H9 (cell line): Measurements from ENCODE around the gene TLN1. TPM values are rescaled to one million over a fixed set of nuclear protein-coding genes. Genes with fewer than 3 reads are reported as not detected.

Experiments used
- DNase-seq: peaks from one replicate; pipeline ENCODE4 v3.0.0-alpha.2; 2017
- H2AFZ ChIP-seq: one replicate; pipeline ENCODE4 v1.6.1; 2013; ENCODE audit warnings: mild to moderate bottlenecking, low read length, control low read depth, moderate library complexity
- H2AK5ac ChIP-seq: 2 replicates; pipeline ENCODE4 v1.6.1; 2013; ENCODE audit warnings: low read length, control low read depth, mixed read lengths; ENCODE audit not compliant: insufficient read length
- H2BK120ac ChIP-seq: one replicate; pipeline ENCODE4 v1.6.1; 2013; ENCODE audit warnings: low read depth, mild to moderate bottlenecking, low read length, control low read depth, inconsistent platforms; ENCODE audit not compliant: poor library complexity, severe bottlenecking
- H2BK12ac ChIP-seq: 2 replicates; pipeline ENCODE4 v1.6.1; 2013; ENCODE audit warnings: low read length, control low read depth, mixed read lengths, low read depth; ENCODE audit not compliant: insufficient read length
- H2BK15ac ChIP-seq: 2 replicates; pipeline ENCODE4 v1.6.1; 2013; ENCODE audit warnings: low read depth, low read length, control low read depth
- H2BK20ac ChIP-seq: one replicate; pipeline ENCODE4 v1.6.1; 2013; ENCODE audit warnings: low read depth, mild to moderate bottlenecking, low read length, control low read depth, inconsistent platforms; ENCODE audit not compliant: poor library complexity, severe bottlenecking
- H2BK5ac ChIP-seq: 2 replicates; pipeline ENCODE4 v1.6.1; 2013; ENCODE audit warnings: low read length, control low read depth, mixed read lengths; ENCODE audit not compliant: insufficient read length
- H3K14ac ChIP-seq: 2 replicates; pipeline ENCODE4 v1.6.1; 2013; ENCODE audit warnings: low read length, control low read depth; ENCODE audit not compliant: insufficient read depth
- H3K18ac ChIP-seq: 2 replicates; pipeline ENCODE4 v1.6.1; 2013; ENCODE audit warnings: low read depth, mild to moderate bottlenecking, mixed read lengths, low read length, control low read depth; ENCODE audit not compliant: insufficient read length
- H3K23ac ChIP-seq: 2 replicates; pipeline ENCODE4 v1.6.1; 2013; ENCODE audit warnings: low read length, control low read depth, mixed read lengths, low read depth; ENCODE audit not compliant: insufficient read length
- H3K23me2 ChIP-seq: 2 replicates; pipeline ENCODE4 v1.6.1; 2013; ENCODE audit warnings: low read depth, mild to moderate bottlenecking, mixed read lengths, low read length, control low read depth; ENCODE audit not compliant: insufficient read length, poor library complexity, severe bottlenecking
- H3K27ac ChIP-seq: 2 replicates; pipeline ENCODE4 v1.5.1; 2013; ENCODE audit warnings: low read length, control low read depth, mixed read lengths, low read depth; ENCODE audit not compliant: insufficient read length
- H3K27me3 ChIP-seq: 2 replicates; pipeline ENCODE4 v1.6.1; 2013; ENCODE audit warnings: low read length, control low read depth, inconsistent platforms; ENCODE audit not compliant: insufficient read depth
- H3K4ac ChIP-seq: 2 replicates; pipeline ENCODE4 v1.6.1; 2013; ENCODE audit warnings: low read depth, mild to moderate bottlenecking, control low read depth, inconsistent platforms, low read length, moderate library complexity
- H3K4me1 ChIP-seq: 2 replicates; pipeline ENCODE4 v1.6.1; 2013; ENCODE audit warnings: low read length, control low read depth, inconsistent platforms; ENCODE audit not compliant: insufficient read depth
- H3K4me2 ChIP-seq: 2 replicates; pipeline ENCODE4 v1.6.1; 2013; ENCODE audit warnings: low read length, control low read depth, mixed read lengths; ENCODE audit not compliant: insufficient read length, insufficient read depth
- H3K56ac ChIP-seq: 2 replicates; pipeline ENCODE4 v1.6.1; 2013; ENCODE audit warnings: low read depth, mild to moderate bottlenecking, mixed read lengths, low read length, control low read depth; ENCODE audit not compliant: insufficient read length
- H3K79me1 ChIP-seq: 2 replicates; pipeline ENCODE4 v1.6.1; 2013; ENCODE audit warnings: low read depth, mild to moderate bottlenecking, moderate library complexity, low read length, control low read depth, inconsistent platforms; ENCODE audit not compliant: insufficient read depth, poor library complexity, severe bottlenecking
- H3K79me2 ChIP-seq: 2 replicates; pipeline ENCODE4 v1.6.1; 2013; ENCODE audit warnings: low read length, control low read depth, inconsistent platforms; ENCODE audit not compliant: insufficient read depth
- H3K9ac ChIP-seq: 2 replicates; pipeline ENCODE4 v1.6.1; 2013; ENCODE audit warnings: low read length, control low read depth, mixed read lengths; ENCODE audit not compliant: insufficient read length; ENCODE audit errors: extremely low read depth
- H3K9me3 ChIP-seq: one replicate; pipeline ENCODE4 v1.6.1; 2013; ENCODE audit warnings: low read depth, low read length, inconsistent platforms; ENCODE audit not compliant: control insufficient read depth
- H3T11ph ChIP-seq: one replicate; pipeline ENCODE4 v1.6.1; 2013; ENCODE audit warnings: mild to moderate bottlenecking, low read length, control low read depth, inconsistent platforms
- H4K20me1 ChIP-seq: one replicate; pipeline ENCODE4 v1.6.1; 2013; ENCODE audit not compliant: control insufficient read depth, insufficient read length, insufficient read depth
- H4K5ac ChIP-seq: 2 replicates; pipeline ENCODE4 v1.6.1; 2013; ENCODE audit warnings: low read depth, mild to moderate bottlenecking, mixed read lengths, low read length, control low read depth; ENCODE audit not compliant: insufficient read length
- H4K8ac ChIP-seq: replicated peaks from 2 replicates; pipeline ENCODE4 v1.6.1; 2013; ENCODE audit warnings: low read length, control low read depth, mixed read lengths, low read depth; ENCODE audit not compliant: insufficient read length
- H4K91ac ChIP-seq: 2 replicates; pipeline ENCODE4 v1.6.1; 2013; ENCODE audit warnings: low read depth, mild to moderate bottlenecking, moderate library complexity, mixed read lengths, low read length, control low read depth; ENCODE audit not compliant: insufficient read length
- H3K27ac Mint-ChIP-seq, 3 experiments: 2 replicates in 2 of 3; 3 replicates in 1 of 3; pipeline ENCODE4 v1.8.0; 2020 to 2021; ENCODE audit warnings: mixed read lengths in 3 of 3, mild to moderate bottlenecking in 1 of 3, moderate library complexity in 1 of 3
- H3K27me3 Mint-ChIP-seq: 2 replicates; pipeline ENCODE4 v1.8.0; 2021; ENCODE audit warnings: low read depth, mild to moderate bottlenecking, moderate library complexity, mixed read lengths
- H3K36me3 Mint-ChIP-seq, 3 experiments: 2 replicates in 2 of 3; 3 replicates in 1 of 3; pipeline ENCODE4 v1.8.0; 2020 to 2021; ENCODE audit warnings: low read depth in 3 of 3, mixed read lengths in 3 of 3; ENCODE audit not compliant: insufficient read depth in 1 of 3
- H3K4me1 Mint-ChIP-seq, 2 experiments: 2 replicates each; pipeline ENCODE4 v1.8.0; 2020; ENCODE audit warnings: mixed read lengths in 2 of 2
- H3K4me3 Mint-ChIP-seq, 2 experiments: 2 replicates in 1 of 2; 3 replicates in 1 of 2; pipeline ENCODE4 v1.8.0; 2020 to 2021; ENCODE audit warnings: mild to moderate bottlenecking in 2 of 2, mixed read lengths in 2 of 2, moderate library complexity in 1 of 2
- H3K9me3 Mint-ChIP-seq, 2 experiments: 2 replicates in 1 of 2; 3 replicates in 1 of 2; pipeline ENCODE4 v1.8.0; 2020; ENCODE audit warnings: mild to moderate bottlenecking in 2 of 2, mixed read lengths in 2 of 2, moderate library complexity in 1 of 2
- WGBS: extraction: QIAGEN DNeasy Blood & Tissue Kit; methylation state at CpG from one replicate; pipeline ENCODE4 v1.1.7; 2013; ENCODE audit warnings: missing lambda C conversion rate, low lambda C conversion rate, mixed read lengths; ENCODE audit not compliant: insufficient read length; ENCODE audit errors: extremely low coverage; 5-methylcytosine and 5-hydroxymethylcytosine counted together
- total RNA-seq: library from RNA; stranded (reverse); gene quantifications from 2 replicates; pipeline ENCODE4 v1.2.1, GENCODE V29; 2021
- TF ChIP-seq, protein P1 (sequence below): fragments of 200-600 bp; sonication (generic); conservative IDR thresholded peaks from 3 replicates; pipeline ENCODE4 v1.8.0; 2021; ENCODE audit warnings: antibody characterized with exemption, mild to moderate bottlenecking

Gene TLN1
- total RNA-seq, 1 experiment from 2014 or later = 102 TPM

GRCh38 chr9:35705836-35706430 is 26.1 kb downstream of the TLN1 start:
- H2AFZ ChIP-seq = no peak overlapping the region
- no peaks in the 10 kb centered on the region for H3K23me2 ChIP-seq
- no peaks in the 10 kb centered on the region for H3K4me1 ChIP-seq
- H3K14ac ChIP-seq = no peak overlapping the region
- H3K79me1 ChIP-seq = no peaks in the 10 kb centered on the region
- no CpG with 5 or more reads among the region's 7 CpGs for WGBS
- H3K27me3 ChIP-seq = no peaks in the 10 kb centered on the region
- no peaks in the 10 kb centered on the region for H3K9me3 Mint-ChIP-seq
- no peak overlapping the region for H3T11ph ChIP-seq
- no peak overlapping the region for H2BK5ac ChIP-seq
- H3K9ac ChIP-seq = no peak overlapping the region
- H3K27me3 Mint-ChIP-seq = no peaks in the 10 kb centered on the region
- H3K79me2 ChIP-seq = no peaks in the 10 kb centered on the region
- no peak overlapping the region for H2BK120ac ChIP-seq
- no peak overlapping the region for H3K23ac ChIP-seq
- no peak overlapping the region for H3K56ac ChIP-seq
- H3K9me3 ChIP-seq = no peaks in the 10 kb centered on the region
- H3K36me3 Mint-ChIP-seq = peaks cover 8 to 61% (median 52%) of the 10 kb centered on the region in 3 experiments
- no peak for DNase-seq
- H3K4me2 ChIP-seq = no peak overlapping the region
- H4K20me1 ChIP-seq = no peaks in the 10 kb centered on the region
- H3K27ac ChIP-seq = no peak overlapping the region
- H2BK15ac ChIP-seq = no peak overlapping the region
- H3K27ac Mint-ChIP-seq = peak overlapping the region in 1 of 3 experiments; percentile 74; a peak in 1 of 7 replicates
- no peak overlapping the region for H2AK5ac ChIP-seq
- no peak overlapping the region for H4K5ac ChIP-seq
- no peak overlapping the region for H3K4ac ChIP-seq
- H4K8ac ChIP-seq = no peak overlapping the region
- no peaks in the 10 kb centered on the region for H3K4me1 Mint-ChIP-seq
- no peak overlapping the region for H4K91ac ChIP-seq
- H3K4me3 Mint-ChIP-seq = no peak overlapping the region
- no peak overlapping the region for H3K18ac ChIP-seq
- H2BK12ac ChIP-seq = no peak overlapping the region
- no peak overlapping the region for H2BK20ac ChIP-seq
- TF ChIP-seq, protein P1, sequence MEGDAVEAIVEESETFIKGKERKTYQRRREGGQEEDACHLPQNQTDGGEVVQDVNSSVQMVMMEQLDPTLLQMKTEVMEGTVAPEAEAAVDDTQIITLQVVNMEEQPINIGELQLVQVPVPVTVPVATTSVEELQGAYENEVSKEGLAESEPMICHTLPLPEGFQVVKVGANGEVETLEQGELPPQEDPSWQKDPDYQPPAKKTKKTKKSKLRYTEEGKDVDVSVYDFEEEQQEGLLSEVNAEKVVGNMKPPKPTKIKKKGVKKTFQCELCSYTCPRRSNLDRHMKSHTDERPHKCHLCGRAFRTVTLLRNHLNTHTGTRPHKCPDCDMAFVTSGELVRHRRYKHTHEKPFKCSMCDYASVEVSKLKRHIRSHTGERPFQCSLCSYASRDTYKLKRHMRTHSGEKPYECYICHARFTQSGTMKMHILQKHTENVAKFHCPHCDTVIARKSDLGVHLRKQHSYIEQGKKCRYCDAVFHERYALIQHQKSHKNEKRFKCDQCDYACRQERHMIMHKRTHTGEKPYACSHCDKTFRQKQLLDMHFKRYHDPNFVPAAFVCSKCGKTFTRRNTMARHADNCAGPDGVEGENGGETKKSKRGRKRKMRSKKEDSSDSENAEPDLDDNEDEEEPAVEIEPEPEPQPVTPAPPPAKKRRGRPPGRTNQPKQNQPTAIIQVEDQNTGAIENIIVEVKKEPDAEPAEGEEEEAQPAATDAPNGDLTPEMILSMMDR = no peak
